GM23338 (cell line): ENCODE results near the gene TEDC2. TPM values are rescaled to one million over a fixed set of nuclear protein-coding genes. Genes with fewer than 3 reads are reported as not detected.

ENCODE experiments used
- ATAC-seq: fragments of 200-7000 bp; cut with Tn5 transposase; 3 replicates; pipeline ENCODE4 v1.9.1; 2020
- DNase-seq: peaks from one replicate; pipeline ENCODE4 v3.0.0-alpha.2; 2015; ENCODE audit warnings: low spot score
- H2AFZ ChIP-seq: fragments of 200-600 bp; sonication (generic); 2 replicates; pipeline ENCODE4 v1.8.0; 2016; ENCODE audit warnings: antibody characterized with exemption, mild to moderate bottlenecking, moderate library complexity
- H3F3A ChIP-seq: fragments of 200-600 bp; sonication (generic); replicated peaks from 2 replicates; pipeline ENCODE4 v1.8.0; 2017; ENCODE audit warnings: antibody characterized with exemption, mixed run types, low read depth
- H3K27ac ChIP-seq: fragments of 200-600 bp; sonication (generic); 2 replicates; pipeline ENCODE4 v1.6.1; 2016; ENCODE audit warnings: low read depth
- H3K27me3 ChIP-seq: fragments of 200-600 bp; sonication (generic); 2 replicates; pipeline ENCODE4 v1.8.0; 2016; ENCODE audit warnings: mild to moderate bottlenecking, mixed run types, moderate library complexity; ENCODE audit not compliant: insufficient read depth
- H3K36me3 ChIP-seq: fragments of 200-600 bp; sonication (generic); 2 replicates; pipeline ENCODE4 v1.8.0; 2016; ENCODE audit warnings: mild to moderate bottlenecking; ENCODE audit not compliant: insufficient read depth
- H3K4me1 ChIP-seq: fragments of 200-600 bp; sonication (generic); 2 replicates; pipeline ENCODE4 v1.8.0; 2016; ENCODE audit warnings: mild to moderate bottlenecking, moderate library complexity; ENCODE audit not compliant: insufficient read depth
- H3K4me2 ChIP-seq: fragments of 200-600 bp; sonication (generic); 2 replicates; pipeline ENCODE4 v1.7.1; 2017; ENCODE audit warnings: mixed run types
- H3K4me3 ChIP-seq: fragments of 200-600 bp; sonication (generic); 2 replicates; pipeline ENCODE4 v1.6.1; 2016; ENCODE audit warnings: mixed run types
- H3K79me2 ChIP-seq: fragments of 200-600 bp; sonication (generic); replicated peaks from 2 replicates; pipeline ENCODE4 v1.8.0; 2017; ENCODE audit warnings: mild to moderate bottlenecking; ENCODE audit not compliant: insufficient read depth
- H3K9me2 ChIP-seq: fragments of 200-600 bp; sonication (generic); 2 replicates; pipeline ENCODE4 v1.8.0; 2017; ENCODE audit not compliant: insufficient read depth
- H4K20me1 ChIP-seq: fragments of 200-600 bp; sonication (generic); replicated peaks from 2 replicates; pipeline ENCODE4 v1.8.0; 2017; ENCODE audit warnings: mild to moderate bottlenecking; ENCODE audit not compliant: insufficient read depth
- H3K27ac Mint-ChIP-seq: 2 replicates; pipeline ENCODE4 v1.8.0; 2020; ENCODE audit warnings: inconsistent platforms, mild to moderate bottlenecking, moderate library complexity, mixed read lengths
- H3K27me3 Mint-ChIP-seq: 3 replicates; pipeline ENCODE4 v1.8.0; 2022; ENCODE audit warnings: low read depth, mild to moderate bottlenecking, moderate library complexity, mixed read lengths, inconsistent platforms; ENCODE audit not compliant: insufficient read depth, poor library complexity
- H3K36me3 Mint-ChIP-seq: 3 replicates; pipeline ENCODE4 v1.8.0; 2021; ENCODE audit warnings: low read depth, mild to moderate bottlenecking, inconsistent platforms, moderate library complexity, mixed read lengths
- H3K4me1 Mint-ChIP-seq: 3 replicates; pipeline ENCODE4 v1.8.0; 2020; ENCODE audit warnings: mild to moderate bottlenecking, inconsistent platforms, mixed read lengths
- H3K4me3 Mint-ChIP-seq: 3 replicates; pipeline ENCODE4 v1.8.0; 2021; ENCODE audit warnings: moderate library complexity, mild to moderate bottlenecking, inconsistent platforms, mixed read lengths
- H3K9me3 Mint-ChIP-seq: 3 replicates; pipeline ENCODE4 v1.8.0; 2020; ENCODE audit warnings: moderate library complexity, mild to moderate bottlenecking, inconsistent platforms, mixed read lengths
- CREB1 ChIP-seq: fragments of 250-450 bp; sonication (Bioruptor Pico); IDR thresholded peaks from 2 replicates; pipeline ENCODE4 v1.5.0; 2020; ENCODE audit warnings: low read depth, mild to moderate bottlenecking, moderate library complexity
- EZH2 ChIP-seq: fragments of 200-600 bp; sonication (generic); IDR thresholded peaks from one replicate; pipeline ENCODE4 v1.8.0; 2017; ENCODE audit warnings: antibody characterized with exemption, mild to moderate bottlenecking, low read depth; ENCODE audit not compliant: unreplicated experiment
- EZH2phosphoT487 ChIP-seq: fragments of 200-600 bp; sonication (generic); IDR thresholded peaks from one replicate; pipeline ENCODE4 v1.8.1; 2018; ENCODE audit warnings: antibody characterized with exemption; ENCODE audit not compliant: unreplicated experiment
- NANOG ChIP-seq: IDR thresholded peaks from 2 replicates; pipeline ENCODE4 v1.6.1; 2016; ENCODE audit warnings: antibody characterized with exemption, borderline replicate concordance
- POLR2AphosphoS5 ChIP-seq: IDR thresholded peaks from 2 replicates; pipeline ENCODE4 v1.6.1; 2016; ENCODE audit warnings: antibody characterized with exemption, low read depth
- STAT1 ChIP-seq: IDR thresholded peaks from one replicate; pipeline ENCODE4 v1.6.1; 2016; ENCODE audit warnings: antibody characterized with exemption; ENCODE audit not compliant: unreplicated experiment
- ZNF114 ChIP-seq: fragments of 250-450 bp; sonication (Bioruptor Pico); IDR thresholded peaks from 2 replicates; pipeline ENCODE4 v1.5.0; 2020; ENCODE audit warnings: mild to moderate bottlenecking, moderate library complexity
- ZNF331 ChIP-seq: fragments of 250-450 bp; sonication (Bioruptor Pico); IDR thresholded peaks from 2 replicates; pipeline ENCODE4 v1.5.0; 2020; ENCODE audit warnings: low read depth, mild to moderate bottlenecking, moderate library complexity
- polyA plus RNA-seq: library from polyadenylated mRNA; unstranded; fragments of >200 nt; fragmentation: Nextera tagmentation; extraction: Ambion mirVana; gene quantifications from 2 replicates; pipeline ENCODE4 v1.2.1, GENCODE V29; 2016
- total RNA-seq: library from RNA; depleted of rRNA; stranded (reverse); fragments of >200 nt; shearing (Covaris generic); gene quantifications from 2 replicates; pipeline ENCODE4 v1.2.3, GENCODE V29; 2014
- TF ChIP-seq, protein P1 (sequence below): IDR thresholded peaks from 2 replicates; pipeline ENCODE4 v1.6.1; 2016; ENCODE audit warnings: antibody characterized with exemption
- TF ChIP-seq, protein P2 (sequence below): IDR thresholded peaks from one replicate; pipeline ENCODE4 v1.6.1; 2018; ENCODE audit warnings: antibody characterized with exemption; ENCODE audit not compliant: unreplicated experiment
- TF ChIP-seq, protein P3 (sequence below): fragments of 250-450 bp; sonication (Bioruptor Pico); IDR thresholded peaks from 2 replicates; pipeline ENCODE4 v1.5.0; 2020; ENCODE audit warnings: mild to moderate bottlenecking, moderate library complexity
- TF ChIP-seq, protein P4 (sequence below), 2 experiments: fragments of 200-600 bp in 1 of 2; sonication (generic) in 1 of 2; conservative IDR thresholded peaks; 2 replicates each; pipeline versions ENCODE4 v1.5.1 to v1.6.1; 2016 to 2017; ENCODE audit warnings: antibody characterized with exemption in 2 of 2, low read depth in 2 of 2, mild to moderate bottlenecking in 2 of 2, moderate library complexity in 1 of 2

TEDC2 gene
- total and polyA plus RNA-seq, 2 experiments from 2014 or later: 50.6 to 98.9 TPM

DNA sequence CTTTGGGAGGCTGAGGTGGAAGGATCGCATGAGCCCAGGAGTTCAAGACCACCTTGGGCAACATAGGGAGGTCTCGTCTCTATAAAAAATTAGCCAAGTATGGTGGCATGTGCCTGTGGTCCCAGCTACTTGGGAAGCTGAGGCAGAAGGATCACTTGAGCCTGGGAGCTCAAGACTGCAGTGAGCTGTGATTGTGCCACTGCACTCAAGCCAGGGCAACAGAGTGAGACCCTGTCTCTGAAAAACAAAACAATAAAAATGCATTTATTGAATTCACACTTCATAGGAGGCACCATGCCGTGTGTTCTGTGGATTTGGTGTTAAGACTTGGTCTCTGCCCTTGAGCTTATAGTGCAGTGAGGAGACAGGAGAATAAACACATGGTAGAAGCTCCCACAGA, 17.4 kb downstream of the TEDC2 start (continued):
- TF ChIP-seq, protein P1, sequence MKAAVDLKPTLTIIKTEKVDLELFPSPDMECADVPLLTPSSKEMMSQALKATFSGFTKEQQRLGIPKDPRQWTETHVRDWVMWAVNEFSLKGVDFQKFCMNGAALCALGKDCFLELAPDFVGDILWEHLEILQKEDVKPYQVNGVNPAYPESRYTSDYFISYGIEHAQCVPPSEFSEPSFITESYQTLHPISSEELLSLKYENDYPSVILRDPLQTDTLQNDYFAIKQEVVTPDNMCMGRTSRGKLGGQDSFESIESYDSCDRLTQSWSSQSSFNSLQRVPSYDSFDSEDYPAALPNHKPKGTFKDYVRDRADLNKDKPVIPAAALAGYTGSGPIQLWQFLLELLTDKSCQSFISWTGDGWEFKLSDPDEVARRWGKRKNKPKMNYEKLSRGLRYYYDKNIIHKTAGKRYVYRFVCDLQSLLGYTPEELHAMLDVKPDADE: no peak
- no peak for TF ChIP-seq EZH2phosphoT487
- TF ChIP-seq, protein P2, sequence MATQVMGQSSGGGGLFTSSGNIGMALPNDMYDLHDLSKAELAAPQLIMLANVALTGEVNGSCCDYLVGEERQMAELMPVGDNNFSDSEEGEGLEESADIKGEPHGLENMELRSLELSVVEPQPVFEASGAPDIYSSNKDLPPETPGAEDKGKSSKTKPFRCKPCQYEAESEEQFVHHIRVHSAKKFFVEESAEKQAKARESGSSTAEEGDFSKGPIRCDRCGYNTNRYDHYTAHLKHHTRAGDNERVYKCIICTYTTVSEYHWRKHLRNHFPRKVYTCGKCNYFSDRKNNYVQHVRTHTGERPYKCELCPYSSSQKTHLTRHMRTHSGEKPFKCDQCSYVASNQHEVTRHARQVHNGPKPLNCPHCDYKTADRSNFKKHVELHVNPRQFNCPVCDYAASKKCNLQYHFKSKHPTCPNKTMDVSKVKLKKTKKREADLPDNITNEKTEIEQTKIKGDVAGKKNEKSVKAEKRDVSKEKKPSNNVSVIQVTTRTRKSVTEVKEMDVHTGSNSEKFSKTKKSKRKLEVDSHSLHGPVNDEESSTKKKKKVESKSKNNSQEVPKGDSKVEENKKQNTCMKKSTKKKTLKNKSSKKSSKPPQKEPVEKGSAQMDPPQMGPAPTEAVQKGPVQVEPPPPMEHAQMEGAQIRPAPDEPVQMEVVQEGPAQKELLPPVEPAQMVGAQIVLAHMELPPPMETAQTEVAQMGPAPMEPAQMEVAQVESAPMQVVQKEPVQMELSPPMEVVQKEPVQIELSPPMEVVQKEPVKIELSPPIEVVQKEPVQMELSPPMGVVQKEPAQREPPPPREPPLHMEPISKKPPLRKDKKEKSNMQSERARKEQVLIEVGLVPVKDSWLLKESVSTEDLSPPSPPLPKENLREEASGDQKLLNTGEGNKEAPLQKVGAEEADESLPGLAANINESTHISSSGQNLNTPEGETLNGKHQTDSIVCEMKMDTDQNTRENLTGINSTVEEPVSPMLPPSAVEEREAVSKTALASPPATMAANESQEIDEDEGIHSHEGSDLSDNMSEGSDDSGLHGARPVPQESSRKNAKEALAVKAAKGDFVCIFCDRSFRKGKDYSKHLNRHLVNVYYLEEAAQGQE: no peak

DNA sequence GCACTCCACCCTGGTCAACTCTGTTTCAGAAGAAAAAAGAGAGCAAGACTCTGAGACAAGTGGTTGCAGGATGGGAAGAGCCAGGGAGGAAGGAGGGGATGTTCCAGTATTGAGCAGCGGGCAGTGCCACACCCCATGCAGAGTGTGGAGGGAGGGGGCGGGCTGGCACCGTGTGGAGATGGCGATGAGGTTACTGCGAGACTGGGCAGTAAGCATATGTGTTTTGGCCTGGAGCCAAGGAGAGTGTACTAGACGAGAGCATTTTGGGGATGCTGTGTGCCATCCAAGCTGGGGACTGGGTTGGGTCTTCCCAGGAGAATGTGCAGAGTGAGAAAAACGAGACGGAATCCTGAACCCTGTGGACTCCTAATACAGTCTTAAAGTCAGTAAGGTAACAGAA, 18.4 kb downstream of the TEDC2 start:
- H3K4me1 Mint-ChIP-seq: peaks cover 7% of the 10 kb centered on the region; the same call in 2 of the 3 replicates
- H3K27me3 Mint-ChIP-seq: peaks cover 24% of the 10 kb centered on the region
- H3K36me3 Mint-ChIP-seq: no peaks in the 10 kb centered on the region; the same call in 1 of the 3 replicates
- no peak overlapping the region for H3K4me3 Mint-ChIP-seq
- no peak overlapping the region for H3K27ac Mint-ChIP-seq
- Histone ChIP-seq H3K9me2 (no peaks in the 10 kb centered on the region), H2AFZ (no peak overlapping the region), H3F3A (peaks cover 9% of the 10 kb centered on the region), H4K20me1 (peaks cover 32% of the 10 kb centered on the region), H3K36me3 (no peaks in the 10 kb centered on the region), H3K27ac (no peak overlapping the region), H3K4me1 (peaks cover 8% of the 10 kb centered on the region), H3K79me2 (peaks cover 17% of the 10 kb centered on the region), H3K27me3 (peaks cover 25% of the 10 kb centered on the region), H3K4me3 (no peak overlapping the region), H3K4me2 (no peak overlapping the region)
- DNase-seq: no peak
- no peaks in the 10 kb centered on the region for H3K9me3 Mint-ChIP-seq
- ATAC-seq: no peak
- no peak for TF ChIP-seq ZNF114
- no peak for TF ChIP-seq POLR2AphosphoS5
- no peak for TF ChIP-seq NANOG
- TF ChIP-seq, protein P3, sequence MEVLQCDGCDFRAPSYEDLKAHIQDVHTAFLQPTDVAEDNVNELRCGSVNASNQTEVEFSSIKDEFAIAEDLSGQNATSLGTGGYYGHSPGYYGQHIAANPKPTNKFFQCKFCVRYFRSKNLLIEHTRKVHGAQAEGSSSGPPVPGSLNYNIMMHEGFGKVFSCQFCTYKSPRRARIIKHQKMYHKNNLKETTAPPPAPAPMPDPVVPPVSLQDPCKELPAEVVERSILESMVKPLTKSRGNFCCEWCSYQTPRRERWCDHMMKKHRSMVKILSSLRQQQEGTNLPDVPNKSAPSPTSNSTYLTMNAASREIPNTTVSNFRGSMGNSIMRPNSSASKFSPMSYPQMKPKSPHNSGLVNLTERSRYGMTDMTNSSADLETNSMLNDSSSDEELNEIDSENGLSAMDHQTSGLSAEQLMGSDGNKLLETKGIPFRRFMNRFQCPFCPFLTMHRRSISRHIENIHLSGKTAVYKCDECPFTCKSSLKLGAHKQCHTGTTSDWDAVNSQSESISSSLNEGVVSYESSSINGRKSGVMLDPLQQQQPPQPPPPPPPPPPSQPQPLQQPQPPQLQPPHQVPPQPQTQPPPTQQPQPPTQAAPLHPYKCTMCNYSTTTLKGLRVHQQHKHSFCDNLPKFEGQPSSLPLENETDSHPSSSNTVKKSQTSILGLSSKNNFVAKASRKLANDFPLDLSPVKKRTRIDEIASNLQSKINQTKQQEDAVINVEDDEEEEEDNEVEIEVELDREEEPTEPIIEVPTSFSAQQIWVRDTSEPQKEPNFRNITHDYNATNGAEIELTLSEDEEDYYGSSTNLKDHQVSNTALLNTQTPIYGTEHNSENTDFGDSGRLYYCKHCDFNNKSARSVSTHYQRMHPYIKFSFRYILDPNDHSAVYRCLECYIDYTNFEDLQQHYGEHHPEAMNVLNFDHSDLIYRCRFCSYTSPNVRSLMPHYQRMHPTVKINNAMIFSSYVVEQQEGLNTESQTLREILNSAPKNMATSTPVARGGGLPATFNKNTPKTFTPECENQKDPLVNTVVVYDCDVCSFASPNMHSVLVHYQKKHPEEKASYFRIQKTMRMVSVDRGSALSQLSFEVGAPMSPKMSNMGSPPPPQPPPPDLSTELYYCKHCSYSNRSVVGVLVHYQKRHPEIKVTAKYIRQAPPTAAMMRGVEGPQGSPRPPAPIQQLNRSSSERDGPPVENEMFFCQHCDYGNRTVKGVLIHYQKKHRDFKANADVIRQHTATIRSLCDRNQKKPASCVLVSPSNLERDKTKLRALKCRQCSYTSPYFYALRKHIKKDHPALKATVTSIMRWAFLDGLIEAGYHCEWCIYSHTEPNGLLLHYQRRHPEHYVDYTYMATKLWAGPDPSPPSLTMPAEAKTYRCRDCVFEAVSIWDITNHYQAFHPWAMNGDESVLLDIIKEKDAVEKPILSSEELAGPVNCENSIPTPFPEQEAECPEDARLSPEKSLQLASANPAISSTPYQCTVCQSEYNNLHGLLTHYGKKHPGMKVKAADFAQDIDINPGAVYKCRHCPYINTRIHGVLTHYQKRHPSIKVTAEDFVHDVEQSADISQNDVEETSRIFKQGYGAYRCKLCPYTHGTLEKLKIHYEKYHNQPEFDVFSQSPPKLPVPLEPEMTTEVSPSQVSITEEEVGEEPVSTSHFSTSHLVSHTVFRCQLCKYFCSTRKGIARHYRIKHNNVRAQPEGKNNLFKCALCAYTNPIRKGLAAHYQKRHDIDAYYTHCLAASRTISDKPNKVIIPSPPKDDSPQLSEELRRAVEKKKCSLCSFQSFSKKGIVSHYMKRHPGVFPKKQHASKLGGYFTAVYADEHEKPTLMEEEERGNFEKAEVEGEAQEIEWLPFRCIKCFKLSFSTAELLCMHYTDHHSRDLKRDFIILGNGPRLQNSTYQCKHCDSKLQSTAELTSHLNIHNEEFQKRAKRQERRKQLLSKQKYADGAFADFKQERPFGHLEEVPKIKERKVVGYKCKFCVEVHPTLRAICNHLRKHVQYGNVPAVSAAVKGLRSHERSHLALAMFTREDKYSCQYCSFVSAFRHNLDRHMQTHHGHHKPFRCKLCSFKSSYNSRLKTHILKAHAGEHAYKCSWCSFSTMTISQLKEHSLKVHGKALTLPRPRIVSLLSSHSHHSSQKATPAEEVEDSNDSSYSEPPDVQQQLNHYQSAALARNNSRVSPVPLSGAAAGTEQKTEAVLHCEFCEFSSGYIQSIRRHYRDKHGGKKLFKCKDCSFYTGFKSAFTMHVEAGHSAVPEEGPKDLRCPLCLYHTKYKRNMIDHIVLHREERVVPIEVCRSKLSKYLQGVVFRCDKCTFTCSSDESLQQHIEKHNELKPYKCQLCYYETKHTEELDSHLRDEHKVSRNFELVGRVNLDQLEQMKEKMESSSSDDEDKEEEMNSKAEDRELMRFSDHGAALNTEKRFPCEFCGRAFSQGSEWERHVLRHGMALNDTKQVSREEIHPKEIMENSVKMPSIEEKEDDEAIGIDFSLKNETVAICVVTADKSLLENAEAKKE (CRISPR knock-in tag): no peak
- no peak for TF ChIP-seq CREB1 (CRISPR knock-in tag)
- TF ChIP-seq EZH2phosphoT487: no peak
- TF ChIP-seq, protein P4, sequence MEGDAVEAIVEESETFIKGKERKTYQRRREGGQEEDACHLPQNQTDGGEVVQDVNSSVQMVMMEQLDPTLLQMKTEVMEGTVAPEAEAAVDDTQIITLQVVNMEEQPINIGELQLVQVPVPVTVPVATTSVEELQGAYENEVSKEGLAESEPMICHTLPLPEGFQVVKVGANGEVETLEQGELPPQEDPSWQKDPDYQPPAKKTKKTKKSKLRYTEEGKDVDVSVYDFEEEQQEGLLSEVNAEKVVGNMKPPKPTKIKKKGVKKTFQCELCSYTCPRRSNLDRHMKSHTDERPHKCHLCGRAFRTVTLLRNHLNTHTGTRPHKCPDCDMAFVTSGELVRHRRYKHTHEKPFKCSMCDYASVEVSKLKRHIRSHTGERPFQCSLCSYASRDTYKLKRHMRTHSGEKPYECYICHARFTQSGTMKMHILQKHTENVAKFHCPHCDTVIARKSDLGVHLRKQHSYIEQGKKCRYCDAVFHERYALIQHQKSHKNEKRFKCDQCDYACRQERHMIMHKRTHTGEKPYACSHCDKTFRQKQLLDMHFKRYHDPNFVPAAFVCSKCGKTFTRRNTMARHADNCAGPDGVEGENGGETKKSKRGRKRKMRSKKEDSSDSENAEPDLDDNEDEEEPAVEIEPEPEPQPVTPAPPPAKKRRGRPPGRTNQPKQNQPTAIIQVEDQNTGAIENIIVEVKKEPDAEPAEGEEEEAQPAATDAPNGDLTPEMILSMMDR (conservative IDR thresholded peaks at IDR 0.05; ENCODE audit: low read depth in 2 of 2): no peak
- TF ChIP-seq, protein P1: no peak
- no peak for TF ChIP-seq ZNF331 (CRISPR knock-in tag)
- TF ChIP-seq EZH2: no peak
- TF ChIP-seq STAT1: no peak
